ENCODE data around the gene HDAC4.

Gene HDAC4

GRCh38 chr2:239000089-239000488 is 400.7 kb downstream of the HDAC4 start:
- no peaks in the 10 kb centered on the region for H3K36me3 ChIP-seq (ENCODE audit: insufficient read depth, low read length)
- H3K79me2 ChIP-seq (ENCODE audit: insufficient read depth, low read length), result no peaks in the 10 kb centered on the region
- no peaks in the 10 kb centered on the region for H3K9me3 ChIP-seq (ENCODE audit: low read length)
- H3K27ac ChIP-seq (ENCODE audit: low read depth, low read length, poor library complexity, severe bottlenecking), result no peak overlapping the region
- no peak for TF ChIP-seq EZH2 (IDR thresholded peaks at IDR 0.05; ENCODE audit: borderline replicate concordance, low read length)
- TF ChIP-seq, protein P1, sequence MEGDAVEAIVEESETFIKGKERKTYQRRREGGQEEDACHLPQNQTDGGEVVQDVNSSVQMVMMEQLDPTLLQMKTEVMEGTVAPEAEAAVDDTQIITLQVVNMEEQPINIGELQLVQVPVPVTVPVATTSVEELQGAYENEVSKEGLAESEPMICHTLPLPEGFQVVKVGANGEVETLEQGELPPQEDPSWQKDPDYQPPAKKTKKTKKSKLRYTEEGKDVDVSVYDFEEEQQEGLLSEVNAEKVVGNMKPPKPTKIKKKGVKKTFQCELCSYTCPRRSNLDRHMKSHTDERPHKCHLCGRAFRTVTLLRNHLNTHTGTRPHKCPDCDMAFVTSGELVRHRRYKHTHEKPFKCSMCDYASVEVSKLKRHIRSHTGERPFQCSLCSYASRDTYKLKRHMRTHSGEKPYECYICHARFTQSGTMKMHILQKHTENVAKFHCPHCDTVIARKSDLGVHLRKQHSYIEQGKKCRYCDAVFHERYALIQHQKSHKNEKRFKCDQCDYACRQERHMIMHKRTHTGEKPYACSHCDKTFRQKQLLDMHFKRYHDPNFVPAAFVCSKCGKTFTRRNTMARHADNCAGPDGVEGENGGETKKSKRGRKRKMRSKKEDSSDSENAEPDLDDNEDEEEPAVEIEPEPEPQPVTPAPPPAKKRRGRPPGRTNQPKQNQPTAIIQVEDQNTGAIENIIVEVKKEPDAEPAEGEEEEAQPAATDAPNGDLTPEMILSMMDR (IDR thresholded peaks at IDR 0.05; ENCODE audit: low read length), result no peak
- no peak overlapping the region for H2AFZ ChIP-seq (ENCODE audit: low read length)
- H3K4me3 ChIP-seq (ENCODE audit: low read depth, low read length, poor library complexity, severe bottlenecking), result no peak overlapping the region
- no peaks in the 10 kb centered on the region for H3F3A ChIP-seq (ENCODE audit: insufficient read depth, low read length)
- no peaks in the 10 kb centered on the region for H3K4me1 ChIP-seq (ENCODE audit: insufficient read depth, low read length, severe bottlenecking)
- H4K20me1 ChIP-seq (ENCODE audit: insufficient read depth, low read length), result no peaks in the 10 kb centered on the region
- H3K9me2 ChIP-seq (ENCODE audit: low read depth, low read length), result no peaks in the 10 kb centered on the region
- no peak overlapping the region for H3K4me2 ChIP-seq (ENCODE audit: low read length)
- no peak overlapping the region for H3K9ac ChIP-seq (ENCODE audit: low read length)
- H3K27me3 ChIP-seq (ENCODE audit: insufficient read depth, low read length), result peaks cover 3% of the 10 kb centered on the region; the same call in 1 of the 2 replicates

GRCh38 chr2:238999291-238999741 is 401.5 kb downstream of the HDAC4 start:
- H3K4me3 ChIP-seq (ENCODE audit: low read depth, low read length, poor library complexity, severe bottlenecking), result no peak overlapping the region
- no peaks in the 10 kb centered on the region for H3K4me1 ChIP-seq (ENCODE audit: insufficient read depth, low read length, severe bottlenecking)
- no peaks in the 10 kb centered on the region for H3K9me2 ChIP-seq (ENCODE audit: low read depth, low read length)
- H3K4me2 ChIP-seq (ENCODE audit: low read length), result no peak overlapping the region
- no peaks in the 10 kb centered on the region for H3F3A ChIP-seq (ENCODE audit: insufficient read depth, low read length)
- H3K27me3 ChIP-seq (ENCODE audit: insufficient read depth, low read length), result peaks cover 3% of the 10 kb centered on the region; the same call in 1 of the 2 replicates
- H3K9ac ChIP-seq (ENCODE audit: low read length), result no peak overlapping the region
- H3K79me2 ChIP-seq (ENCODE audit: insufficient read depth, low read length), result no peaks in the 10 kb centered on the region
- no peak overlapping the region for H3K27ac ChIP-seq (ENCODE audit: low read depth, low read length, poor library complexity, severe bottlenecking)
- no peak for TF ChIP-seq EZH2 (IDR thresholded peaks at IDR 0.05; ENCODE audit: borderline replicate concordance, low read length)
- TF ChIP-seq, protein P1 (IDR thresholded peaks at IDR 0.05; ENCODE audit: low read length), result no peak
- no peaks in the 10 kb centered on the region for H3K36me3 ChIP-seq (ENCODE audit: insufficient read depth, low read length)
- H2AFZ ChIP-seq (ENCODE audit: low read length), result no peak overlapping the region
- no peaks in the 10 kb centered on the region for H4K20me1 ChIP-seq (ENCODE audit: insufficient read depth, low read length)
- no peaks in the 10 kb centered on the region for H3K9me3 ChIP-seq (ENCODE audit: low read length)

- Histone ChIP-seq H3K9me2 (ENCODE audit: low read depth, low read length) (no peaks in the 10 kb centered on the region), H3K4me3 (ENCODE audit: low read depth, low read length, poor library complexity, severe bottlenecking) (no peak overlapping the region), H3K4me2 (ENCODE audit: low read length) (no peak overlapping the region), H4K20me1 (ENCODE audit: insufficient read depth, low read length) (no peaks in the 10 kb centered on the region), H3K27ac (ENCODE audit: low read depth, low read length, poor library complexity, severe bottlenecking) (no peak overlapping the region), H3K27me3 (ENCODE audit: insufficient read depth, low read length) (peaks cover 3% of the 10 kb centered on the region; the same call in 1 of the 2 replicates), H3K4me1 (ENCODE audit: insufficient read depth, low read length, severe bottlenecking) (no peaks in the 10 kb centered on the region), H3K9ac (ENCODE audit: low read length) (no peak overlapping the region), H3K36me3 (ENCODE audit: insufficient read depth, low read length) (no peaks in the 10 kb centered on the region), H2AFZ (ENCODE audit: low read length) (no peak overlapping the region), H3K9me3 (ENCODE audit: low read length) (no peaks in the 10 kb centered on the region), H3K79me2 (ENCODE audit: insufficient read depth, low read length) (no peaks in the 10 kb centered on the region), H3F3A (ENCODE audit: insufficient read depth, low read length) (no peaks in the 10 kb centered on the region)
- TF ChIP-seq, protein P1 (IDR thresholded peaks at IDR 0.05; ENCODE audit: low read length), result no peak
- TF ChIP-seq EZH2 (IDR thresholded peaks at IDR 0.05; ENCODE audit: borderline replicate concordance, low read length), result no peak
Measured at GRCh38 chr2:238998801-238999200, 402.0 kb downstream of the HDAC4 start.
